HepG2 (cell line): ENCODE results near the gene PYGB. TPM values are rescaled to one million over a fixed set of nuclear protein-coding genes. Genes with fewer than 3 reads are reported as not detected.

Source experiments
- BCL6 ChIP-seq: IDR thresholded peaks from 2 replicates; pipeline ENCODE4 v1.6.1; 2016; ENCODE audit warnings: missing genetic modification reagents, missing compliant biosample characterization
- CREBL2 ChIP-seq: sonication (generic); formaldehyde crosslinking; IDR thresholded peaks from 2 replicates; pipeline ENCODE4 v1.8.1; 2023; ENCODE audit warnings: missing genetic modification reagents, mild to moderate bottlenecking, borderline replicate concordance
- EP300 ChIP-seq, 3 experiments: sonication (generic) in 1 of 3; formaldehyde crosslinking in 1 of 3; IDR thresholded peaks; 2 replicates each; pipeline versions ENCODE4 v1.5.1 to v1.6.1; 2011 to 2020; ENCODE audit warnings: low read depth in 2 of 3, low read length in 2 of 3, borderline replicate concordance in 1 of 3, improper control_type of control experiment in 1 of 3, mild to moderate bottlenecking in 1 of 3, missing genetic modification reagents in 1 of 3, moderate library complexity in 1 of 3
- HNRNPLL ChIP-seq: fragments of 200-400 bp; formaldehyde crosslinking; IDR thresholded peaks from 2 replicates; pipeline ENCODE4 v1.6.1; 2017; ENCODE audit warnings: mild to moderate bottlenecking, low read depth, low read length; ENCODE audit not compliant: poor library complexity, severe bottlenecking
- IRF1 ChIP-seq: sonication (generic); formaldehyde crosslinking; IDR thresholded peaks from 2 replicates; pipeline ENCODE4 v1.4.0; 2020; ENCODE audit warnings: low read depth, mild to moderate bottlenecking, missing genetic modification reagents
- KDM6A ChIP-seq: IDR thresholded peaks from 2 replicates; pipeline ENCODE4 v1.6.1; 2016; ENCODE audit warnings: low read depth
- NFAT5 ChIP-seq: sonication (generic); formaldehyde crosslinking; IDR thresholded peaks from 2 replicates; pipeline ENCODE4 v1.4.0; 2020; ENCODE audit warnings: missing genetic modification reagents
- PCBP2 ChIP-seq: fragments of 200-400 bp; formaldehyde crosslinking; optimal IDR thresholded peaks from 2 replicates; pipeline ENCODE3; 2018; ENCODE audit warnings: low read length, low read depth; ENCODE audit not compliant: poor library complexity, severe bottlenecking
- SP2 ChIP-seq: sonication (generic); formaldehyde crosslinking; IDR thresholded peaks from 2 replicates; pipeline ENCODE4 v1.5.1; 2020; ENCODE audit warnings: mild to moderate bottlenecking, missing genetic modification reagents
- TEF ChIP-seq: sonication (generic); formaldehyde crosslinking; IDR thresholded peaks from 2 replicates; pipeline ENCODE4 v1.5.0; 2020; ENCODE audit warnings: missing genetic modification reagents
- ZC3H4 ChIP-seq: sonication (generic); formaldehyde crosslinking; IDR thresholded peaks from 2 replicates; pipeline ENCODE4 v1.4.0; 2020; ENCODE audit warnings: missing genetic modification reagents, borderline replicate concordance
- ZMYM2 ChIP-seq: sonication (generic); formaldehyde crosslinking; IDR thresholded peaks from 2 replicates; pipeline ENCODE4 v1.8.0; 2022; ENCODE audit warnings: mild to moderate bottlenecking, missing genetic modification reagents
- ZMYM3 ChIP-seq: sonication (generic); formaldehyde crosslinking; IDR thresholded peaks from 2 replicates; pipeline ENCODE4 v1.5.1; 2020; ENCODE audit warnings: mild to moderate bottlenecking, missing genetic modification reagents
- ZNF652 ChIP-seq: IDR thresholded peaks from 2 replicates; pipeline ENCODE4 v1.6.1; 2016; ENCODE audit warnings: low read depth, borderline replicate concordance
- ZNF737 ChIP-seq: sonication (generic); formaldehyde crosslinking; IDR thresholded peaks from 2 replicates; pipeline ENCODE4 v1.5.0; 2020; ENCODE audit warnings: missing genetic modification reagents, mild to moderate bottlenecking, borderline replicate concordance
- ZNF770 ChIP-seq: sonication (generic); formaldehyde crosslinking; IDR thresholded peaks from 2 replicates; pipeline ENCODE4 v1.5.0; 2020; ENCODE audit warnings: mild to moderate bottlenecking, missing genetic modification reagents
- ZNF800 ChIP-seq: sonication (generic); formaldehyde crosslinking; IDR thresholded peaks from 2 replicates; pipeline ENCODE4 v1.4.0; 2020; ENCODE audit warnings: missing genetic modification reagents
- polyA plus RNA-seq, 8 experiments: library from polyadenylated mRNA; depleted of rRNA in 3 of 8; stranded (reverse) in 7 of 8; unstranded in 1 of 8; fragments of >200 nt; fragmentation: Illumina TruSeq in 4 of 8; extraction: Trizol in 4 of 8; gene quantifications; 2 replicates each; pipeline versions ENCODE4 v1.2.1 to v1.2.3, GENCODE V29; 2011 to 2016; ENCODE audit warnings: low read depth in 4 of 8, missing spikeins in 1 of 8, mixed read lengths in 1 of 8; ENCODE audit not compliant: insufficient read depth in 1 of 8
- total RNA-seq, 5 experiments: library from RNA; depleted of rRNA; stranded (reverse); fragments of >200 nt; fragmentation: Illumina TruSeq; extraction: Trizol; gene quantifications; 2 replicates each; pipeline ENCODE4 v1.2.3, GENCODE V29; 2016; ENCODE audit warnings: low read depth in 1 of 5

PYGB gene
- total and polyA plus RNA-seq, 2 of the 13 experiments (the other 11 are each of a cell fraction or from before 2014, with no cell fraction given), result 24.2 to 86.3 TPM

- TF ChIP-seq NFAT5 (no peak), BCL6 (CRISPR knock-in tag) (peak; percentile 54; the same call in 1 of the 2 replicates), ZMYM2 (no peak), SP2 (CRISPR knock-in tag) (no peak), TEF (CRISPR knock-in tag) (no peak), HNRNPLL (no peak), CREBL2 (no peak), ZC3H4 (CRISPR knock-in tag) (peak; percentile 59; the same call in 1 of the 2 replicates), ZMYM3 (CRISPR knock-in tag) (peak; percentile 81; the same call in 1 of the 2 replicates), ZNF652 (no peak; the same call in 1 of the 2 replicates), ZNF737 (no peak), PCBP2 (no peak), KDM6A (CRISPR knock-in tag) (peak; percentile 84), EP300 (IDR thresholded peaks at IDR 0.05; ENCODE audit: low read depth in 2 of 2, low read length in 2 of 2) (peak; percentile 90 to 93), EP300 (CRISPR knock-in tag; IDR thresholded peaks at IDR 0.05; ENCODE audit: borderline replicate concordance) (peak; percentile 63; the same call in 1 of the 2 replicates), IRF1 (CRISPR knock-in tag) (no peak), ZNF800 (CRISPR knock-in tag) (no peak), ZNF770 (CRISPR knock-in tag) (peak; percentile 79)
Observed at GRCh38 chr20:25310268-25310920, 62.5 kb downstream of the PYGB start (continued).
